Measurements from ENCODE around the gene MKX.

MKX gene

DNA sequence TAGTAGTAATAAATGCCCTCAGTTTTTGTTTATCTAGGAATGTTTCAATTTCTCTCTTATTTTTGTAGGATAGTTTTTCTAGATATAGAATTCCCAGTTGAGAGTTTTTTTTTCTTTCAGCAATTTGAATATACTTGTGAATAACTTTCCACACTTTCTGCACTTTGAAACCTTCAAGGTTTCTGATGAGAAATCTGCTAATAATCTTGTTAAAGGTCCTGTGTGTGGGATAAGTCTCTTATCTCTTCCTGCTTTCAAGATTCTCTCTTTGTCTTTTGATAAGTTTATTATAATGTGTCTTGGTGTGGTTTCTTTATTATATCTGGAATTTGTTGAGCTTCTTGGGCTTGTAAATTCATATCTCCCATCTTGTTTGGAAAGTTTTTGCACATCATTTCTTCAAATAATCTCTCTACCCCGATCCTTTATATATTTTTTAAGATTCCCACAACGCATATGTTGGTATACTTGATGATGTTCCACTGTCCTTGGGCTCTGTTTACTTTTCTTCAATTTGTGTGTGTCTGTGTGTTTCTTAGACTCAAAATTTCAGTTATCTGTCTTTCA is 103.5 kb downstream of the MKX start:
- no peak overlapping the region for H3K4me3 Mint-ChIP-seq
- no peaks in the 10 kb centered on the region for H3K36me3 Mint-ChIP-seq (ENCODE audit: low read depth)
- no peak overlapping the region for H3K27ac Mint-ChIP-seq
- DNase-seq (ENCODE audit: low spot score): no peak
- H3K9me3 Mint-ChIP-seq: no peaks in the 10 kb centered on the region
- H3K27me3 Mint-ChIP-seq (ENCODE audit: low read depth): no peaks in the 10 kb centered on the region
- no peaks in the 10 kb centered on the region for H3K4me1 Mint-ChIP-seq (ENCODE audit: low read depth)

DNA sequence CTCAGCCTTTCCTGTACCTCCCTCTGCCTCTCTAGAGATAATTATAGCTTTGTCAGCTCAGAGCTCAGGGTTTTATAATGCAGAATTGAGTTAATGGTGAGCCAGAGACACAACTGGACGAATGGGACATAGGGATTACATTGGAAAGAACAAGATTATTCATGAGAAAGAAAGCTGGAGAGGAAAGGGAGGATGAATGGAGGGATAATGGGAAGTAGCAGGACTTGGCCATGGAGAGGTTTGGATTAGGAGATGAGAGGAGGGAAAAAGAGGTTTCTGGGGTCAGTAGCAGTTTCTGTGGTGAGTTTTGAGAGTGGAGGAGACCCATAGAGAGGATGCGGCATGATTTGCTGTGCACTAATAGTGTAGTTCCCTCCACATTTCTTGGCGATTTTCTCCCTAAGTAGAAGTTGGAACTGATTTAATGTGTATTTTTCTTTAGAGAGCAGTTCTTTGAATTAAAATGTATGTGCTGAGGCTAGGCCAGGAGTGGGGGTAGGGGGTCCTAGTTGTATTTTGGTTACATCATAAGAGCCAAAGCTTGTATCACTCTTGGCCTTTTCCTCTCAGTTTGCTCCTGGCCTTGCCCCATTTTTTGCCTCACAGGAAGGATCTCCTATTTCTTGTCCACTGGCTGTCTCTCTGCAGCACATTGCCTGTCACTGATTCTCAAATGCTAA is 107.4 kb downstream of the MKX start:
- Mint-ChIP-seq H3K4me1 (ENCODE audit: low read depth) (no peaks in the 10 kb centered on the region), H3K9me3 (no peaks in the 10 kb centered on the region), H3K4me3 (no peak overlapping the region), H3K36me3 (ENCODE audit: low read depth) (no peaks in the 10 kb centered on the region), H3K27ac (no peak overlapping the region), H3K27me3 (ENCODE audit: low read depth) (no peaks in the 10 kb centered on the region)
- no peak for DNase-seq (ENCODE audit: low spot score)

DNA sequence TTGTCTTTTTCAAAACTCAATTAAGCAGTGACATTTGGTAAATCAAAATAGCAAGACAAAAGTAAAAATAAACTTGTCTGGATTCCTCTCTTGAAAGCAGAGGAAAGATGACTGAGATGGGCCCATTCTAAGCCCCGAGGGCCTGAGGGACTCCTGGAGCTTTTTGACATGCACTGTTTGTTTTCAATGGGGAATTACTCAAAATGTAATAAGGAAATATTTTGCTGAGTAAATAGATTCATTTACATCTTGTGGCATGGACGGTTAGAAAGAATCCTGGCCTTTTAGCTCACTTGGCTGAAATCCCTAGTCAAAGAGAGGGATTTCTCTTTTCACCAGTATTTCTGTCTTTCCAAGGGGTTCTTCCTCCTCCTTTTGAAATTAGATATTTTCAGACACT is 108.0 kb downstream of the MKX start:
- Mint-ChIP-seq H3K27me3 (ENCODE audit: low read depth) (no peaks in the 10 kb centered on the region), H3K4me1 (ENCODE audit: low read depth) (no peaks in the 10 kb centered on the region), H3K36me3 (ENCODE audit: low read depth) (no peaks in the 10 kb centered on the region), H3K4me3 (no peak overlapping the region), H3K27ac (no peak overlapping the region), H3K9me3 (no peaks in the 10 kb centered on the region)
- DNase-seq (ENCODE audit: low spot score): no peak

DNA sequence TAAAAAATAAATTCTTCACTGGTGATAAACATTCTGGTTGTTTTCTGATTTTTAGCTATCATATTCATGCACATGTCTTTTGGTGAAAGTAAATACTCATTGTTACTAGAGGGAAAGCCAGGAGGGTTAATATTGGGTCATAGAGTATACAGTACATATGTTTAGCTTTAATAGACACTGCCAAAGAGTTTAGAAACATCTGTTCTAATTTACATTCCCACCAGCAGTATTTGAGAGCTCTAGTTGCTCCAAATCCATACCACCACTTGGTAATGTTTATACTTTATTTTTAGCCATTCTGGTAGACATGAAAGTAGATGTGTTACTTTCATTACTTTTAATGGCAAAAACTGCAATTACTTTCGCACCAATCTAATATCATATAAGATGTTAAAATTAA is 108.8 kb downstream of the MKX start:
- Mint-ChIP-seq H3K27me3 (ENCODE audit: low read depth) (no peaks in the 10 kb centered on the region), H3K9me3 (no peaks in the 10 kb centered on the region), H3K4me3 (no peak overlapping the region)

DNA sequence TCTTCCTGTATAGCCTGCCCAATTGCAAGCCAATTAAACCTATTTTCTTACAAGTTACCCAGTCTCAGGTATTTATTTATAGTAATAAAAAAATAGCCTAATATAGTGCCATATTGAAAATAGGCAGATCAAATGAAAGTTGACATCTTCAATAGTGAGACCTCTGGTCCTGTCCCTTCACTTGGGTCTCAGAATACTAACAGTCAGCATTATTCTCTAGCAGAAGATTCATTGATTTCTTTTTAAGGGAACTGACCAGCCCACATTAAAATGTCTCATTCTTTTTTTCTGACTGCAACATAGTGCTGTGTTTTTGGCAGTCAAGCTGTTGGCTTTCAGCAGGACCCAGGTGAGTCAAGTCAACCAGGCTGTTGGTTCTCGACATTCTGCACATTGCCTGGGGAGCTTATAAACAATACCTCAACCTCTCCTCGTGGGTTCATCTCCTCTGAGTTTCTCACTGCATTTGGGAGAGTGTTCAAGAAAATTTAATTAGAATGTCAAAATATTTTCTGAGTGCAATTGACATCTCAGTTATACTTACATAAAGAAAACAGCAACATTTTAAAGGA is 109.8 kb downstream of the MKX start:
- no peaks in the 10 kb centered on the region for H3K4me1 Mint-ChIP-seq (ENCODE audit: low read depth)
- H3K9me3 Mint-ChIP-seq: no peaks in the 10 kb centered on the region
- no peaks in the 10 kb centered on the region for H3K36me3 Mint-ChIP-seq (ENCODE audit: low read depth)
- H3K4me3 Mint-ChIP-seq: no peak overlapping the region
- H3K27me3 Mint-ChIP-seq (ENCODE audit: low read depth): peaks cover under 1% of the 10 kb centered on the region
- H3K27ac Mint-ChIP-seq: no peak overlapping the region
- no peak for DNase-seq (ENCODE audit: low spot score)

More for the DNA sequence above, 108.8 kb downstream of the MKX start:
- no peaks in the 10 kb centered on the region for H3K36me3 Mint-ChIP-seq (ENCODE audit: low read depth)
- H3K27ac Mint-ChIP-seq: no peak overlapping the region
- no peak for DNase-seq (ENCODE audit: low spot score)
- no peaks in the 10 kb centered on the region for H3K4me1 Mint-ChIP-seq (ENCODE audit: low read depth)

DNA sequence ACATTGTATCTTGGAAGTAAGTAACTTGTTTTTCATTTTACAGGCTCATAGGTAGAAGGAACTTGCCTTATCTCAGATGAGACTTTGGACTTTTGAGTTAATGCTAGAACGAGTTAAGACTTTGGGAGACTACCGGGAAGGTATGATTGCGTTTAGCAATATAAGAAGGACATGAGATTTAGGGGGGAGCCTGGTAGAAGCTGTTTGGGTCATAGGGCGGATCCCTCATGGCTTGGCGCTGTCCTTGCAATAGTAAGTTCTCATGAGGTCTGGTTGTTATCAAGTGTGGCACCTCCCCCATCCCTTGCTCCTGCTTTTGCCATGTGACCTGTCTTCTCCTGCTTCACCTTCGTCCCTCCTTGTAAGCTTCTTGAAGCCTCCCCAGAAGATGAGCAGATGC is 110.3 kb downstream of the MKX start:
- H3K4me3 Mint-ChIP-seq: no peak overlapping the region
- no peaks in the 10 kb centered on the region for H3K36me3 Mint-ChIP-seq (ENCODE audit: low read depth)
- peaks cover 2% of the 10 kb centered on the region for H3K27me3 Mint-ChIP-seq (ENCODE audit: low read depth)
- H3K9me3 Mint-ChIP-seq: no peaks in the 10 kb centered on the region
- DNase-seq (ENCODE audit: low spot score): no peak
- no peaks in the 10 kb centered on the region for H3K4me1 Mint-ChIP-seq (ENCODE audit: low read depth)
- no peak overlapping the region for H3K27ac Mint-ChIP-seq

DNA sequence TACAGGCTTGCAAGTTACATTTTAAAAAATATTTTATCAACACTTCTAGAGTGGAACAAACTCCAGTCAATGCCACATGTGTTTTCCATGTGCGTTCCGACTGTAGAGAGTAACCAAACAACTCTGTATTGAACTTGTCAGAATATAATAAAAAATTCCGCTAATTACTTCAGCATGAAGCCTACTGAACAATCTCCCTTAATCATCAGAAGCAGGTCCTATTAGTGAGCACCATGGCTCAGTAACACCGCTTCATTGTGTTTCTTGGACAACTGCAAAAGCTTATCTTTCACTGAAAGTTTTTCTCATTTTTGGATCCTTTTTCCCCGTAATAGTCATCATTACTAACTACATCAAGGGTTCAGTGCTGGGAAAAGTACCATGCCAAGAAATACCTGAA is 117.0 kb downstream of the MKX start:
- Mint-ChIP-seq H3K4me1 (ENCODE audit: low read depth) (no peaks in the 10 kb centered on the region), H3K4me3 (no peak overlapping the region), H3K36me3 (ENCODE audit: low read depth) (no peaks in the 10 kb centered on the region), H3K27me3 (ENCODE audit: low read depth) (peaks cover 2% of the 10 kb centered on the region), H3K27ac (no peak overlapping the region), H3K9me3 (no peaks in the 10 kb centered on the region)
- no peak for DNase-seq (ENCODE audit: low spot score)

DNA sequence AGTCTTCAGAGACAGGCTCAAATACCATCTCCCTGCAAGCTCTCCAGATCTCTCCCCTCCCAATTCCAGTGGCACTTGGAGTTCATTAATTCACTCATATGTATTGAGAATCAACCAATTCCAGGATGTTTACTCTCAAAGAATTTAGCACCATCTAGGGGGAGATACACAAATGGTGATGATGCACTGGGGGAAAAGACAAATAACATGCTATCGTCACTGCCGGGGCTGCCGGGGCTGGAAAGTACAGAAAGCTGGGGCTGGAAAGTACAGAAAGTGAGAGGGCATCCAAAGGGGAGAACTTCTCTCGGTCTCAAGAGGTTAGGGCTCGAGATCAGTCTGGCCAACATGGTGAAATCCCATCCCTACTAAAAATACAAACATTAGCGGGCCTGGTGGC is 118.7 kb downstream of the MKX start:
- no peak for DNase-seq (ENCODE audit: low spot score)
- no peaks in the 10 kb centered on the region for H3K36me3 Mint-ChIP-seq (ENCODE audit: low read depth)
- peaks cover 3% of the 10 kb centered on the region for H3K27me3 Mint-ChIP-seq (ENCODE audit: low read depth)
- no peaks in the 10 kb centered on the region for H3K4me1 Mint-ChIP-seq (ENCODE audit: low read depth)
- no peak overlapping the region for H3K4me3 Mint-ChIP-seq
- no peak overlapping the region for H3K27ac Mint-ChIP-seq
- H3K9me3 Mint-ChIP-seq: no peaks in the 10 kb centered on the region

DNA sequence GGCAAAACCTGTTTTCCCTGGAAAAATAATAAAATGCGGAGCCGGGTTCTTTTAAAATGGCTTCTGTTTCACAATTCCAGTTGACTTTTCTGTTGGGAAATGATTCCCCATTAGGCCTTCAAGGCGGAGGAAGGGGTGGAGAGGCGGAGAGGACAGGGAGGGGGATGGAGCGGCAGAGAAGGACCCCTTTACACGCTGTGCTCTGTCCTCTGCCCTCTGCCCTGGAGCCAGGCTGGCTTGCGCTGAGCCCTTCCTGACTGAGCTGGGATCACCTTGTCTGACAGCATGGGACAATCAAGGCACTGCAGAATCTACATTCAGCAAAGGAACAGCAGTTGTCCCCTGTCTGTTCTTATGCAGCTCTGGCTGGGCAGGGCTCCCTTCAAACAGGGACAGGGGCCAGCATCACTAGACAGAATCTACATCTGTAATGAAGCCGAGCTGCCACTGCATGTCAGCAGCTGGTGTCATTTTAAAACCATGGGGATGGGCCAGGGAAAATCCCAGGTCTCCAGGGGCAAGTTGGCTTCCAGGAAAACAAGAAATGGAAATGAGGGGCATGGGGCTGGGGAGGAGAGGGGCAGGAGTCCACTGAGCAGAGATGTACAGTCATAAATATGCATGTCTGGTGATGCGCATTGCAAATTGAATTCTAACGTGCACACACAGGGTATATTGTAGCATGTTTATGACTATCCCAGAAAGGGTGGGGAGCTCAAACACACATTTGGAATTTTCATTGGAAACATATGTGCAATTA is 120.0 kb downstream of the MKX start:
- no peak overlapping the region for H3K27ac Mint-ChIP-seq
- no peaks in the 10 kb centered on the region for H3K4me1 Mint-ChIP-seq (ENCODE audit: low read depth)
- H3K27me3 Mint-ChIP-seq (ENCODE audit: low read depth): peaks cover 5% of the 10 kb centered on the region
- H3K4me3 Mint-ChIP-seq: no peak overlapping the region
- no peak for DNase-seq (ENCODE audit: low spot score)
- no peaks in the 10 kb centered on the region for H3K9me3 Mint-ChIP-seq
- H3K36me3 Mint-ChIP-seq (ENCODE audit: low read depth): no peaks in the 10 kb centered on the region

DNA sequence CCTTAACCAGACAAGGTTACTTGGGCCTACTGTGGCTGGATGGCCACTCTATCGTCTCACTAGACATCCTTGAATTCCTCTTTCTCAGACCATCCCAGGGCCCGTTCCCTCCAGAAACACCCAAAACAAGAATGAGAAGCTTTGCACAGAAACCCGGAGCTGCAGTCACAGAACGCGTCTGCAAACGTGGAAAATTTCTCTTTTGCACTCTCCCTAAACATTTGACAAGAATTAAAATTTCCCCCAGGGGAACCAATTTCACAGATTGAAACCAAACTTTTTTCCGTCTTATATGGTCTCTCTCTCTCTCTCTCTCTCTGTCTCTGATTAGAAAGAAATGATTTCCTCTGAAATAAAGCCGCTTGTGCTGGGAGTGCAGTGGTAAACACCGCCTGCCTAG is 120.7 kb downstream of the MKX start:
- Mint-ChIP-seq H3K4me3 (no peak overlapping the region), H3K36me3 (ENCODE audit: low read depth) (no peaks in the 10 kb centered on the region), H3K27ac (no peak overlapping the region), H3K4me1 (ENCODE audit: low read depth) (no peaks in the 10 kb centered on the region), H3K27me3 (ENCODE audit: low read depth) (peaks cover 5% of the 10 kb centered on the region), H3K9me3 (no peaks in the 10 kb centered on the region)
- no peak for DNase-seq (ENCODE audit: low spot score)
